C4-2B (cell line): ENCODE measurements around the gene POLK.

ENCODE experiments used
- H3K27ac ChIP-seq: fragments of 450-650 bp; 2 replicates; pipeline ENCODE4 v1.5.1; 2017
- ZFX ChIP-seq: fragments of 450-650 bp; IDR thresholded peaks from 2 replicates; pipeline ENCODE4 v1.6.1; 2017
- TF ChIP-seq, protein P1 (sequence below): fragments of 450-650 bp; conservative IDR thresholded peaks from 2 replicates; pipeline ENCODE4 v1.5.1; 2017; ENCODE audit warnings: mild to moderate bottlenecking

Gene POLK

DNA sequence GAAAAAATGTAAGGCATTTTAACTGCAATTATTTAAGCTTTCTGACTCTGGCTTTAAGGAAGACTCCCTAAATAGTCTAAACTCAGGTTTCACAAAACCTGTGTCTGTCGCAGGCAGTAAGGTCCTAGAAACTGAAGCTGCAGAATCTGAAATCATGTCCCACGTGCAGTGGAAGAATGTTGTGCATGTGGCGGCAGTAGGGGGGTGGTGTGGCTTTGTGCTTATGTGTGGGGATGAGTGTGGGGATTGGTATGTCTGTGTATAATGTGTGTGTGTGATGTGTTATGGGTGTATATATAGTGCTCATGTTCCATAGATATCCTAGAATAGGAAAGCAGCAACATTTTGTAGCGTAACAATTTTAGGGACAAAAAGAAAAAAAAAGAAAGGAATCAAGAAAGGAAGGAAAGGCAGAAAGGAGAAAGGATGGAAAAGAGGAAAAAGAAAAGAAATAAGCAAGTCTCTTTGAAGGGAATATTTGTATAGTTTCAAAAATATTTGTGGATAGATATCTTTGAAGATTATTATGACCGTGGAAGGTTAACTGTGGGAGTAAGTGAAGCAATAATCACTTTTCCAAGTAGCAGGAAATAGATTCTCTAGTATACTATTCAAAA, 106.2 kb downstream of the POLK start:
- TF ChIP-seq, protein P1, sequence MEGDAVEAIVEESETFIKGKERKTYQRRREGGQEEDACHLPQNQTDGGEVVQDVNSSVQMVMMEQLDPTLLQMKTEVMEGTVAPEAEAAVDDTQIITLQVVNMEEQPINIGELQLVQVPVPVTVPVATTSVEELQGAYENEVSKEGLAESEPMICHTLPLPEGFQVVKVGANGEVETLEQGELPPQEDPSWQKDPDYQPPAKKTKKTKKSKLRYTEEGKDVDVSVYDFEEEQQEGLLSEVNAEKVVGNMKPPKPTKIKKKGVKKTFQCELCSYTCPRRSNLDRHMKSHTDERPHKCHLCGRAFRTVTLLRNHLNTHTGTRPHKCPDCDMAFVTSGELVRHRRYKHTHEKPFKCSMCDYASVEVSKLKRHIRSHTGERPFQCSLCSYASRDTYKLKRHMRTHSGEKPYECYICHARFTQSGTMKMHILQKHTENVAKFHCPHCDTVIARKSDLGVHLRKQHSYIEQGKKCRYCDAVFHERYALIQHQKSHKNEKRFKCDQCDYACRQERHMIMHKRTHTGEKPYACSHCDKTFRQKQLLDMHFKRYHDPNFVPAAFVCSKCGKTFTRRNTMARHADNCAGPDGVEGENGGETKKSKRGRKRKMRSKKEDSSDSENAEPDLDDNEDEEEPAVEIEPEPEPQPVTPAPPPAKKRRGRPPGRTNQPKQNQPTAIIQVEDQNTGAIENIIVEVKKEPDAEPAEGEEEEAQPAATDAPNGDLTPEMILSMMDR, result no peak
- no peak for TF ChIP-seq ZFX
- H3K27ac ChIP-seq, result no peak overlapping the region

DNA sequence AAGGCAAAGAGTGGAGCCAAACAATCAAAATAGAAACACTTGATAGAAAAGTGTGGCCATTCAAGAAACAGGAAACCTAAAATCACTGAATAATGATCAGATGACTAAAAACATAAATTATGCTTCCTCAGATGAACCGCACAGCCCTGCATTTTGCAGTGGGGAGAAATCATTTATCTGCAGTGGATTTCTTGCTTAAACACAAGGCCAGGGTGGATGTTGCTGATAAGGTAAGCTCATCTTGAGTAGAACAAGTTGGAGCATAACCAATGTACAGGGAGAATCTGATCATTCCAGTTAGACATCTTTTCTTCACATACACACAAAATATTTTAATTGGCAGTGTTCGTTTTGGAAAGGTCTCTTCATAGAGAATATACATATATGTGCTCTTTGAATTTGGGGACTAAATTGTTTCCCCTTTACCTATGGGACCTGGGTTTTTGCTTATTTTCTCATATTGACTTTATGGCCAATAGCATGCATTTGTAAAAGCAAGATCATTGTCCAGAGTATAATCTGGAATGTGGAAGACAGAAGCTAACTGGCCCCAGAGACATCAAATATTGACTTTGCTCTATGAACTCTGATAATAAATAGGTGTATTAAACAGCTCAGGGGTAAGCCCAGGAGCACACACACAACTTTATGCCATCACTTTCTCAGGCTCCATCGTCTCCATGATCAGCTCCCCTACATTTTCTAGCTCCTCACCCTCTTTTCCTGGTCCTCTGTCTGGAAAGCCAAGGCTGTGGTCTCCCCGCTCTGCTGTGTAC, 108.7 kb downstream of the POLK start:
- peak overlapping the region; percentile 82 for H3K27ac ChIP-seq
- no peak for TF ChIP-seq ZFX
- TF ChIP-seq, protein P1, result no peak

DNA sequence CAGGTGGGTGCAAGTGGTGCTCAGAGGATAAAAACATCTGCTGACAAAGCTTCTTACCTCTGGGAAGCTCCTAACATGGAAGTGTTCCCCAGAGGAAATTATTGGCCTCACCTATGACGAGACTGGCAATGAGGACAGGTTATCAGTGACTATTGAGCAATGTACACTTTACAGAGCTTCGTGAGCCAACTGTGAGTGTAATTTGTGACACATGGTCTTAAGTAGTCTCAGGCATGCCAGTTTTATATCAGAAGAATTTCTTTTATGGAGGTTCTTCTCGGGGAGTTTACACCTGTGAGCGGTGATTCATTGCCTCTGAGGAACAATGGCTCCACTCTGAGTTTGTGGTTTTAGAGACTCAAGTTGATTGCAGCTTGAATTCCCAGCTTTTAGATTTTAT, 110.9 kb downstream of the POLK start:
- TF ChIP-seq, protein P1, result no peak
- TF ChIP-seq ZFX, result no peak

DNA sequence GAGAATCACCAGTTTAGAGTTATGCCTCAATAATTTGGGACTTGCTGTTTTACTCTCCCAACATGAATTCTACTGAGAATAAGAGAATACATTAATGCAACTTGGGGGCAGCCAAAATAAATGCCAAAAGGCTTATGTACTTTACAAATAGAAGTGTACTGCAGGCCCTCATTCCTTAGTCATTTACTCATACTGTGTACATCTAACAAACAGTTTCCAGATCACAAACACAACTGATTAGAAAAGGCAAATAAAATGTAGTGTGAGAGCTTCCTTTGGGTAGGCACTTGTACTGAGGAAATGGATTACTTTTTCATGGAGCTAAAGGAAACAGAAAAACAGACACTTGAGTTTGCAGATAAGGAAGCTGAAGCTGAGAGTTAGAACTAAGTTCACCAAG, 112.2 kb downstream of the POLK start:
- H3K27ac ChIP-seq, result no peak overlapping the region
- no peak for TF ChIP-seq ZFX
- TF ChIP-seq, protein P1, result no peak

More for the DNA sequence above, 110.9 kb downstream of the POLK start:
- H3K27ac ChIP-seq, result peak overlapping the region; percentile 24; the same call in 1 of the 2 replicates

DNA sequence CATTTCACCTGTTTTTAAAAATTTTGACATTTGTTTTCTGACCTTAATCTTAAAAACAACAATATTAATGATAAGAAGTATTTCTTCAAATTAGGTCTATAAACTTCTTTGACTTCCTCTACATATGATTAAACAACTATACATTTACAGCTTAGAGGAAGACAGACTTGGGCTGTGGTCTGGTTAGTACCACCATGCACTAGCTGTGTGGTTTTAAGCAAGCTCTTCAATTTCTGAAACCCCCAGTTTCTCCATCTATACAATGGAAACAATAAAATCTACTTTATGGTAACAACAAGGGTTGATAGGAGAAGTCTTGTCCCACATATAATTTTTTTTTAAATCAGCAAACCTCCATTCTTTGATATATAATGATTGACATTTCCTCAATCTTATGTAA, 115.3 kb downstream of the POLK start:
- no peak overlapping the region for H3K27ac ChIP-seq
- no peak for TF ChIP-seq ZFX
- TF ChIP-seq, protein P1, result no peak

DNA sequence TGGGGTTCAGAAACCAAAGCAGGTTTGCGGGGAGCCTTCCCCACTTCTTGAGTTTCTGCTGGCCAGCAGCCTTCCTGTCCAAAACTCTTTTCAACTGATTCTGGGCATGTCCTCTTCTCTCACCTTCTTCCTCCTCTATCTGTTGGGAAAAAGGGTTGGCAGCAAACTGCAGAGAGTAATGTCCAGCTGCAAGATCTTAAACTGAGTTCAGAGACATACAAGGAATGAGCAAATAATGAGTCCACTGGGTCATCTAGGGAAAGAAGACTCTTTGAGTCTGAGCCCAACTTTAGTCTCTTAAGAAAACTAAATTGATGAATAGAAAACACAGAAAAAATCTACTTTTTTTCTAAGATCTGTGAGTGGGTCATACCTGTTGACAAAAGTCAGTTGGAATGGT, 116.1 kb downstream of the POLK start:
- no peak overlapping the region for H3K27ac ChIP-seq
- no peak for TF ChIP-seq ZFX
- TF ChIP-seq, protein P1, result no peak

DNA sequence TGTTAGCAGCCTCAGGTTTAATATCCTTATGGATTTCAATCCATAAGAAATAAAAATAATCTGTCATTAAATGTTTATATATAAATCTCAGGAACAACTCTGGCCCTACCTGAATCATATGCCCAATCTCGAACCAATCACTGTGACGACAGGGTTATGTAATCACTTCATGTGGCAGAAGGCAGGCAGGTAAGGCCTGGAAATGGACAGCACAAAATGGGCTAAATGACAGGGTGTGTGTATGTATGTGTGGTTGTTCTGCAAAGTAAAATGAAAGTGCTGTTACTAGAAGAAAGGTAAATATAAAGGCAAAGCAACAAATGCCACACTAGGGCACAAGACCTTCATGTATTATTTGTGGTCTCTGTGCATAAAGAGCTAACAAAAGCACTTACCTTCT, 119.2 kb downstream of the POLK start:
- H3K27ac ChIP-seq, result no peak overlapping the region
- no peak for TF ChIP-seq ZFX
- TF ChIP-seq, protein P1, result no peak
